SKM-1 treated with dmso at 0.1 percent for 144 hours (cell line): ENCODE data around the gene ZNF717.
"Not testable (repeated sequence)": the region's sequence is repeated elsewhere in the genome, so short reads cannot be mapped to it uniquely, and the experiment has no call there.

Experiments
- DNase-seq: peaks from one replicate; lab custom pipeline; 2025; ENCODE audit not compliant: unreplicated experiment; lab: John Stamatoyannopoulos, UW

The ZNF717 gene

GRCh38 chr3:75785081-75785755 is at the start of gene ZNF717:
TSS of gene ZNF717 (minus strand) at chr3:75785549. CDS start at chr3:75783362, 2,187 bp downstream.
- DNase-seq, result peak; percentile 44

- DNase-seq, result not testable (repeated sequence)
Observed at GRCh38 chr3:75831076-75831475, 45.7 kb upstream of the ZNF717 start.

GRCh38 chr3:75818019-75818418 is 32.7 kb upstream of the ZNF717 start:
- not testable (repeated sequence) for DNase-seq

GRCh38 chr3:75816287-75817180 is 31.2 kb upstream of the ZNF717 start:
- DNase-seq, result not testable (repeated sequence)

GRCh38 chr3:75814797-75815196 is 29.4 kb upstream of the ZNF717 start:
- DNase-seq, result no peak

- DNase-seq, result no peak
Observed at GRCh38 chr3:75782506-75782905, 2.8 kb downstream of the ZNF717 start.

GRCh38 chr3:75781079-75781745 is 4.1 kb downstream of the ZNF717 start:
- DNase-seq, result no peak

GRCh38 chr3:75777742-75778141 is 7.6 kb downstream of the ZNF717 start:
- DNase-seq, result not testable (repeated sequence)

GRCh38 chr3:75771631-75772030 is 13.7 kb downstream of the ZNF717 start:
- DNase-seq, result not testable (repeated sequence)

GRCh38 chr3:75768303-75769017 is 16.9 kb downstream of the ZNF717 start:
- no peak for DNase-seq

- DNase-seq, result no peak
Observed at GRCh38 chr3:75737831-75738493, 47.4 kb downstream of the ZNF717 start.

- no peak for DNase-seq
Observed at GRCh38 chr3:75727985-75728384, 57.4 kb downstream of the ZNF717 start.

- DNase-seq, result no peak
Observed at GRCh38 chr3:75692061-75692460, 93.3 kb downstream of the ZNF717 start.

- no peak for DNase-seq
Observed at GRCh38 chr3:75687323-75687722, 98.0 kb downstream of the ZNF717 start.
